Upper lobe of left lung (tissue), 6 donors: ENCODE measurements around the gene STX5. TPM values are rescaled to one million over a fixed set of nuclear protein-coding genes. Genes with fewer than 3 reads are reported as not detected.
"Not testable (repeated sequence)": the region's sequence is repeated elsewhere in the genome, so short reads cannot be mapped to it uniquely, and the experiment has no call there.

Source experiments
- ATAC-seq, 2 donors: fragments of 200-7000 bp; cut with Tn5 transposase; one replicate each; pipeline ENCODE4 v1.9.1; 2022; ENCODE audit warnings: mild to moderate bottlenecking in 2 of 2, moderate library complexity in 2 of 2; ENCODE audit not compliant: low FRiP score in 2 of 2
- DNase-seq, 2 donors: peaks; one replicate each; pipeline ENCODE4 v3.0.0-alpha.2; 2019 to 2020
- H3K27ac ChIP-seq, 4 donors: fragments of 200-600 bp; sonication (generic); one replicate each; pipeline ENCODE4 v1.5.1; 2016 to 2019
- H3K27me3 ChIP-seq, 4 donors: fragments of 200-600 bp; sonication (generic); one replicate each; pipeline ENCODE4 v1.5.1; 2017 to 2019
- H3K36me3 ChIP-seq, 4 donors: fragments of 200-600 bp; sonication (generic); one replicate each; pipeline ENCODE4 v1.5.1; 2016 to 2019
- H3K4me1 ChIP-seq, 4 donors: fragments of 200-600 bp; sonication (generic); one replicate each; pipeline ENCODE4 v1.5.1; 2018 to 2019
- H3K4me3 ChIP-seq, 4 donors: fragments of 200-600 bp; sonication (generic); one replicate each; pipeline ENCODE4 v1.5.1; 2017 to 2019; ENCODE audit warnings: mild to moderate bottlenecking in 2 of 4, moderate library complexity in 1 of 4
- H3K9me3 ChIP-seq, 4 donors: fragments of 200-600 bp; sonication (generic); one replicate each; pipeline ENCODE4 v1.5.1; 2018 to 2019
- EP300 ChIP-seq, 4 donors: sonication (generic); formaldehyde crosslinking; IDR thresholded peaks; one replicate each; pipeline ENCODE4 v1.5.1; 2017; ENCODE audit warnings: antibody characterized with exemption in 4 of 4, control low read depth in 2 of 4
- POLR2A ChIP-seq, 4 donors: fragments of 450-650 bp; IDR thresholded peaks; one replicate each; pipeline ENCODE4 v1.5.1; 2016 to 2017; ENCODE audit warnings: antibody characterized with exemption in 4 of 4, mild to moderate bottlenecking in 2 of 4
- POLR2AphosphoS5 ChIP-seq, 2 donors: sonication (generic); formaldehyde crosslinking; IDR thresholded peaks; one replicate each; pipeline ENCODE4 v1.5.1; 2017; ENCODE audit warnings: antibody characterized with exemption in 2 of 2
- WGBS, 2 donors: methylation state at CpG; one replicate each; pipeline ENCODE4 v1.1.5; 2017 to 2018; 5-methylcytosine and 5-hydroxymethylcytosine counted together
- total RNA-seq, 6 donors: library from RNA; depleted of rRNA in 4 of 6; stranded (reverse); fragments of >200 nt in 4 of 6; gene quantifications; one replicate each; pipeline versions ENCODE4 v1.1.0 to v1.2.1, GENCODE V29; 2016 to 2021
- TF ChIP-seq, protein P1 (sequence below), 6 experiments: fragments of 450-650 bp in 4 of 6; fragments of 200-600 bp in 2 of 6; sonication (generic) in 2 of 6; IDR thresholded peaks; one replicate each; pipeline ENCODE4 v1.5.1; 2016 to 2019; ENCODE audit warnings: antibody characterized with exemption in 6 of 6
- donor health status: DM: no; HTN: no; CAD: no; lungs with moderate emphysema.
- donor health status: DM: no; HTN: yes; CAD: no; lungs with severe emphysema.

STX5 gene
- total RNA-seq, 6 donors from 2014 or later, result 25.3 to 53.8 (median 44.9) TPM

- peak; percentile 0 to 4 for ATAC-seq
- Histone ChIP-seq H3K27me3 (no peaks in the 10 kb centered on the region), H3K27ac (peak overlapping the region; percentile 93 to 99 (median 98)), H3K36me3 (no peaks in the 10 kb centered on the region), H3K4me3 (peak overlapping the region; percentile 15 to 60 (median 54)), H3K9me3 (no peaks in the 10 kb centered on the region), H3K4me1 (peaks cover 16 to 35% (median 20%) of the 10 kb centered on the region in 4 donors)
- TF ChIP-seq POLR2A (IDR thresholded peaks at IDR 0.05) (no peak), POLR2AphosphoS5 (IDR thresholded peaks at IDR 0.05) (no peak), EP300 (IDR thresholded peaks at IDR 0.05) (no peak)
- TF ChIP-seq, protein P1, sequence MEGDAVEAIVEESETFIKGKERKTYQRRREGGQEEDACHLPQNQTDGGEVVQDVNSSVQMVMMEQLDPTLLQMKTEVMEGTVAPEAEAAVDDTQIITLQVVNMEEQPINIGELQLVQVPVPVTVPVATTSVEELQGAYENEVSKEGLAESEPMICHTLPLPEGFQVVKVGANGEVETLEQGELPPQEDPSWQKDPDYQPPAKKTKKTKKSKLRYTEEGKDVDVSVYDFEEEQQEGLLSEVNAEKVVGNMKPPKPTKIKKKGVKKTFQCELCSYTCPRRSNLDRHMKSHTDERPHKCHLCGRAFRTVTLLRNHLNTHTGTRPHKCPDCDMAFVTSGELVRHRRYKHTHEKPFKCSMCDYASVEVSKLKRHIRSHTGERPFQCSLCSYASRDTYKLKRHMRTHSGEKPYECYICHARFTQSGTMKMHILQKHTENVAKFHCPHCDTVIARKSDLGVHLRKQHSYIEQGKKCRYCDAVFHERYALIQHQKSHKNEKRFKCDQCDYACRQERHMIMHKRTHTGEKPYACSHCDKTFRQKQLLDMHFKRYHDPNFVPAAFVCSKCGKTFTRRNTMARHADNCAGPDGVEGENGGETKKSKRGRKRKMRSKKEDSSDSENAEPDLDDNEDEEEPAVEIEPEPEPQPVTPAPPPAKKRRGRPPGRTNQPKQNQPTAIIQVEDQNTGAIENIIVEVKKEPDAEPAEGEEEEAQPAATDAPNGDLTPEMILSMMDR (IDR thresholded peaks at IDR 0.05), result no peak
- DNase-seq, result peak; percentile 40 to 85
- WGBS, 2 donors, result 5 to 9% methylated on average over 21 to 30 of the region's 30 CpGs
Observed at GRCh38 chr11:62842171-62842741, 10.4 kb upstream of the STX5 start.

GRCh38 chr11:62841361-62842170, 9.7 kb upstream of the STX5 start:
- Histone ChIP-seq H3K9me3 (no peaks in the 10 kb centered on the region), H3K27me3 (no peaks in the 10 kb centered on the region), H3K27ac (peak overlapping the region; percentile 93 to 99 (median 98)), H3K4me3 (peak overlapping the region; percentile 15 to 98 (median 62)), H3K4me1 (peaks cover 16 to 36% (median 20%) of the 10 kb centered on the region in 4 donors), H3K36me3 (peaks cover 0 to 7% (median 3%) of the 10 kb centered on the region in 4 donors)
- WGBS, 2 donors, result 0% methylated on average over 33 of the region's 33 CpGs
- DNase-seq (peak in 1 of 2 donors; percentile 89), ATAC-seq (peak; percentile 84 to 88)
- TF ChIP-seq EP300 (IDR thresholded peaks at IDR 0.05) (peak in 2 of 4 donors; percentile 62 to 97), POLR2A (IDR thresholded peaks at IDR 0.05) (peak; percentile 94 to 100 (median 98)), POLR2AphosphoS5 (IDR thresholded peaks at IDR 0.05) (peak; percentile 100)
- TF ChIP-seq, protein P1 (IDR thresholded peaks at IDR 0.05), result peak in 2 of 6 experiments; percentile 16 to 34

DNA sequence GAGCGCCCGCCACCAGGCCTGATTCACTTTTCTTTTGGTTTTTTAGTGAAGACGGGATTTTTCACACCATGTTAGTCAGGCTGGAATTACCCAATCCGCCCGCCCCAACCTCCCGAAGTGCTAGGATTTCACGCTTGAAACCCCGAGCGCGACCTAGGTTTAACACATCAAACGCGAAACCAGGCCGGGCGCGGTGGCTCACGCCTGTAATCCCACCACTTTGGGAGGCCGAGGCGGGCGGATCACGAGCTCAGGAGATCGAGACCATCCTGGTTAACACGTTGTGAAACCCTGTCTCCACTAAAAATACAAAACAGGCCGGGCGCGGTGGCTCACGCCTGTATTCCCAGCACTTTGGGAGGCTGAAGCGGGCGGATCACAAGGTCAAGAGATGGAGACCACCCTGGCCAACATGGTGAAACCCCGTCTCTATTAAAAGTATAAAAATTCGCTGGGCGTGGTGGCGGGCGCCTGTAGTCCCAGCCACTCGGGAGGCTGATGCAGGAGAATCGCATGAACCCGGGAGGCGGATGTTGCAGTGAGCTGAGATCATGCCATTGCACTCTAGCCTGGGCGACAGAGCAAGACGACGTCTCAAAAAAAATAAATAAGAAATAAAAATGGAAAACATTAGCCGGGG, 9.0 kb upstream of the STX5 start:
- TF ChIP-seq POLR2AphosphoS5 (IDR thresholded peaks at IDR 0.05), result peak; percentile 8 to 12
- Histone ChIP-seq H3K27ac (peak overlapping the region; percentile 93 to 99 (median 98)), H3K4me1 (peaks cover 16 to 36% (median 20%) of the 10 kb centered on the region in 4 donors), H3K4me3 (peak overlapping the region; percentile 3 to 98 (median 62)), H3K36me3 (peaks cover 0 to 12% (median 4%) of the 10 kb centered on the region in 4 donors)
- peak; percentile 16 to 34 for ATAC-seq
- WGBS, 2 donors, result 1 to 2% methylated on average over 33 to 41 of the region's 41 CpGs
- not testable (repeated sequence) for H3K27me3 ChIP-seq, H3K9me3 ChIP-seq
- peak; percentile 79 to 88 for DNase-seq

- 0 to 1% methylated on average over 27 to 35 of the region's 62 CpGs for WGBS, 2 donors
- Histone ChIP-seq H3K4me3 (peak within 1 kb of the TSS; percentile 60 to 98 (median 78)), H3K4me1 (peaks cover 16 to 39% (median 20%) of the 10 kb centered on the region in 4 donors), H3K36me3 (peaks cover 0 to 27% (median 14%) of the 10 kb centered on the region in 4 donors), H3K9me3 (no peaks in the 10 kb centered on the region), H3K27me3 (no peaks in the 10 kb centered on the region), H3K27ac (peak within 1 kb of the TSS; percentile 93 to 99 (median 98))
- TF ChIP-seq POLR2A (IDR thresholded peaks at IDR 0.05) (peak in 3 of 4 donors; percentile 50 to 94 (median 55)), POLR2AphosphoS5 (IDR thresholded peaks at IDR 0.05) (peak; percentile 96 to 99), EP300 (IDR thresholded peaks at IDR 0.05) (peak in 1 of 4 donors; percentile 75)
- TF ChIP-seq, protein P1 (IDR thresholded peaks at IDR 0.05), result no peak
- ATAC-seq (peak; percentile 85 to 91), DNase-seq (peak; percentile 94 to 99)
Observed at GRCh38 chr11:62839050-62839945, 7.4 kb upstream of the STX5 start, which contains the start of gene WDR74. Gene WDR74, minus strand, starts transcription at chr11:62839590. Its CDS starts 20 bp downstream, at chr11:62839570.
